Astrocyte (in vitro differentiated cells and primary cell): ENCODE measurements around the gene SMIM14. TPM values are rescaled to one million over a fixed set of nuclear protein-coding genes. Genes with fewer than 3 reads are reported as not detected.

Experiments
- DNase-seq: peaks from one replicate; pipeline ENCODE4 v3.0.0-alpha.2; 2010; ENCODE audit warnings: low read depth
- FAIRE-seq: peaks from 2 replicates; lab custom pipeline; 2011; peaks lifted over from hg19 to GRCh38; lab: Jason Lieb, UNC
- H2AFZ ChIP-seq: 2 replicates; pipeline ENCODE4 v1.6.0; 2012; ENCODE audit warnings: low read depth, low read length, inconsistent platforms
- H3K27ac ChIP-seq: 2 replicates; pipeline ENCODE4 v1.5.1; 2011; ENCODE audit warnings: low read depth, low read length, inconsistent platforms
- H3K27me3 ChIP-seq: 2 replicates; pipeline ENCODE4 v1.6.0; 2011; ENCODE audit warnings: low read length, inconsistent platforms; ENCODE audit not compliant: insufficient read depth
- H3K36me3 ChIP-seq: 2 replicates; pipeline ENCODE4 v1.5.1; 2011; ENCODE audit warnings: low read length, inconsistent platforms; ENCODE audit not compliant: insufficient read depth
- H3K4me1 ChIP-seq: 2 replicates; pipeline ENCODE4 v1.5.1; 2011; ENCODE audit warnings: low read length, inconsistent platforms; ENCODE audit not compliant: insufficient read depth
- H3K4me2 ChIP-seq: 2 replicates; pipeline ENCODE4 v1.6.0; 2012; ENCODE audit warnings: low read length, inconsistent platforms
- H3K4me3 ChIP-seq: 2 replicates; pipeline ENCODE4 v1.5.1; 2011; ENCODE audit warnings: low read depth, mild to moderate bottlenecking, low read length, inconsistent platforms; ENCODE audit not compliant: insufficient read depth
- H3K79me2 ChIP-seq: 2 replicates; pipeline ENCODE4 v1.6.0; 2012; ENCODE audit warnings: mild to moderate bottlenecking, low read length, inconsistent platforms; ENCODE audit not compliant: insufficient read depth
- H3K9ac ChIP-seq: 2 replicates; pipeline ENCODE4 v1.6.0; 2012; ENCODE audit warnings: mild to moderate bottlenecking, low read length, inconsistent platforms
- H3K9me3 ChIP-seq: 2 replicates; pipeline ENCODE4 v1.5.1; 2012; ENCODE audit warnings: low read depth, mild to moderate bottlenecking, low read length, inconsistent platforms; ENCODE audit not compliant: insufficient read depth
- H4K20me1 ChIP-seq: 2 replicates; pipeline ENCODE4 v1.6.0; 2012; ENCODE audit warnings: low read length, inconsistent platforms; ENCODE audit not compliant: insufficient read depth
- H3K27ac Mint-ChIP-seq: one replicate; pipeline ENCODE4 v1.8.0; 2021; ENCODE audit warnings: mild to moderate bottlenecking, mixed read lengths; ENCODE audit not compliant: unreplicated experiment
- H3K27me3 Mint-ChIP-seq: one replicate; pipeline ENCODE4 v1.8.0; 2021; ENCODE audit warnings: low read depth, mixed read lengths; ENCODE audit not compliant: unreplicated experiment
- H3K36me3 Mint-ChIP-seq: one replicate; pipeline ENCODE4 v1.8.0; 2021; ENCODE audit warnings: low read depth, mixed read lengths; ENCODE audit not compliant: unreplicated experiment
- H3K4me1 Mint-ChIP-seq: one replicate; pipeline ENCODE4 v1.8.0; 2021; ENCODE audit warnings: low read depth, mixed read lengths; ENCODE audit not compliant: unreplicated experiment
- H3K4me3 Mint-ChIP-seq: one replicate; pipeline ENCODE4 v1.8.0; 2021; ENCODE audit warnings: mild to moderate bottlenecking, moderate library complexity, mixed read lengths; ENCODE audit not compliant: unreplicated experiment
- H3K9me3 Mint-ChIP-seq: one replicate; pipeline ENCODE4 v1.8.0; 2021; ENCODE audit warnings: mild to moderate bottlenecking, mixed read lengths; ENCODE audit not compliant: unreplicated experiment
- EZH2 ChIP-seq: IDR thresholded peaks from 2 replicates; pipeline ENCODE4 v1.6.1; 2012; ENCODE audit warnings: mild to moderate bottlenecking, low read length, inconsistent platforms; ENCODE audit not compliant: insufficient read depth
- total RNA-seq: library from RNA; stranded (reverse); gene quantifications from 2 replicates; pipeline ENCODE4 v1.2.1, GENCODE V29; 2021
- TF ChIP-seq, protein P1 (sequence below): IDR thresholded peaks from 2 replicates; pipeline ENCODE4 v1.5.1; 2011; ENCODE audit warnings: low read depth, mild to moderate bottlenecking, inconsistent platforms, low read length, moderate library complexity; ENCODE audit not compliant: insufficient read depth

Gene SMIM14
- total RNA-seq, 1 donor from 2014 or later = 28.3 TPM

DNA sequence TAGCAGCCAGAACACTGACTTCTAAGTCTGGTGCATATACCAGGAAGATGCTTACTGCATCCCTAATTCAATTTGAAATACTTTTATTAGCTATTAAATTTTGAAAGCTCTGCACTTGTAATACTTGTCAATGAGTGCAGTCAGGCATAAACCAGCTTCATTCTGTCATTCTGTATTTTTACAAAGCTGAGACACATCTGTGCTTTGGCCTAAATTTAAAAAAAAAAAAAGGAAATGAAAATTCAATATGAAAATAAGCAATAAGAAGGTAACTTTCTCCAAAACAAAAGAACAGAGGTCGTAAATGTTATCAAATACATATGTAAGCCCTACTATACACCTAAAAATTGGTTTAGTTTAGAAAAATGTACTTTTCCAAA, 7.0 kb downstream of the SMIM14 start:
- Histone ChIP-seq H3K27me3 (no peaks in the 10 kb centered on the region), H4K20me1 (peaks cover 10% of the 10 kb centered on the region), H3K4me3 (no peak overlapping the region), H3K4me2 (no peak overlapping the region), H3K9me3 (no peaks in the 10 kb centered on the region), H2AFZ (no peak overlapping the region), H3K27ac (no peak overlapping the region), H3K79me2 (peaks cover 33% of the 10 kb centered on the region), H3K4me1 (peaks cover 5% of the 10 kb centered on the region), H3K36me3 (no peaks in the 10 kb centered on the region), H3K9ac (no peak overlapping the region)
- no peak for TF ChIP-seq EZH2
- TF ChIP-seq, protein P1, sequence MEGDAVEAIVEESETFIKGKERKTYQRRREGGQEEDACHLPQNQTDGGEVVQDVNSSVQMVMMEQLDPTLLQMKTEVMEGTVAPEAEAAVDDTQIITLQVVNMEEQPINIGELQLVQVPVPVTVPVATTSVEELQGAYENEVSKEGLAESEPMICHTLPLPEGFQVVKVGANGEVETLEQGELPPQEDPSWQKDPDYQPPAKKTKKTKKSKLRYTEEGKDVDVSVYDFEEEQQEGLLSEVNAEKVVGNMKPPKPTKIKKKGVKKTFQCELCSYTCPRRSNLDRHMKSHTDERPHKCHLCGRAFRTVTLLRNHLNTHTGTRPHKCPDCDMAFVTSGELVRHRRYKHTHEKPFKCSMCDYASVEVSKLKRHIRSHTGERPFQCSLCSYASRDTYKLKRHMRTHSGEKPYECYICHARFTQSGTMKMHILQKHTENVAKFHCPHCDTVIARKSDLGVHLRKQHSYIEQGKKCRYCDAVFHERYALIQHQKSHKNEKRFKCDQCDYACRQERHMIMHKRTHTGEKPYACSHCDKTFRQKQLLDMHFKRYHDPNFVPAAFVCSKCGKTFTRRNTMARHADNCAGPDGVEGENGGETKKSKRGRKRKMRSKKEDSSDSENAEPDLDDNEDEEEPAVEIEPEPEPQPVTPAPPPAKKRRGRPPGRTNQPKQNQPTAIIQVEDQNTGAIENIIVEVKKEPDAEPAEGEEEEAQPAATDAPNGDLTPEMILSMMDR = no peak
- FAIRE-seq (no peak), DNase-seq (no peak)
- Mint-ChIP-seq H3K27me3 (no peaks in the 10 kb centered on the region), H3K4me1 (peaks cover 11% of the 10 kb centered on the region), H3K9me3 (no peaks in the 10 kb centered on the region), H3K27ac (no peak overlapping the region), H3K36me3 (peaks cover 6% of the 10 kb centered on the region), H3K4me3 (no peak overlapping the region)

DNA sequence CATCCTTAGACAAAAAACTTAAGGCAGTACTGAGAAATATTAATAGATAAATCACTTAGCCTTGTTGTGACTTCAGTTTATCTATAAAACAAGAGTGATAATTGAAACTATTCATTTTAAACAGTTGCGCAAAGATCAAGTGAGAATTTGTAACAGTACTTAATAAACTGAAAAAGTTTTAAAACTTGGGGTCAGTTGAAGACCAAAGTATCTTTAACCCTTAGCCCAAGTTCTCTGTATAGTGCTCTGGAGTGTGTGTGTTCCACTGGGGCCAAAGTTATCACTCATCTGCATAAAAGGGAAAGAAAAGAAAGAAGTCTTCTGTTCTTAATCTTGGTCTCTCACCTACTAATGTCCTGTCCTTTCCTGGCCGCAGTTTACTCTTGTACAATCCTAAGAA, 11.3 kb downstream of the SMIM14 start:
- Histone ChIP-seq H3K27me3 (no peaks in the 10 kb centered on the region), H3K4me2 (no peak overlapping the region), H3K4me3 (no peak overlapping the region), H3K79me2 (peaks cover 8% of the 10 kb centered on the region), H3K36me3 (no peaks in the 10 kb centered on the region), H2AFZ (no peak overlapping the region), H3K9ac (no peak overlapping the region), H3K9me3 (no peaks in the 10 kb centered on the region), H4K20me1 (no peaks in the 10 kb centered on the region), H3K4me1 (peaks cover 7% of the 10 kb centered on the region), H3K27ac (no peak overlapping the region)
- Mint-ChIP-seq H3K4me3 (no peak overlapping the region), H3K4me1 (peaks cover 7% of the 10 kb centered on the region), H3K36me3 (peaks cover 7% of the 10 kb centered on the region), H3K27ac (no peak overlapping the region), H3K9me3 (no peaks in the 10 kb centered on the region), H3K27me3 (no peaks in the 10 kb centered on the region)
- DNase-seq (no peak), FAIRE-seq (no peak)
- TF ChIP-seq EZH2 = no peak
- TF ChIP-seq, protein P1 = no peak

DNA sequence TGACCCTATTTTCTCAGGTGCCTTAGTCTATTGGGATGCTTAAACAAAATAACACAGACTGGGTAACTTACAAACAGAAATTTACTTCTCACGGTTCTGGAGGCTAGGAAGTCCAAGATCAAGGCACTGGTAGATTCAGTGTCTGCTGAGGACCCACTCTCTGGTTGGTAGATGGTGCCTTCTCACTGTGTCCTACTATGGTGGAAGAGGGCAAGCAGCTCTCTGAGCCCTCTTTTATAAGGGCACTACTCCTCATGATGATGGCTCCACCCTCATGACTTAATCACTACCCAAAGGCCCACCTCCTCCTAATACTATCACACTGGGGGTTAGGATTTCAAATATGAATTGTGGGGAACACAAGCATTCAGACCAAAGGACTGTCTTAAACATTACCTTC, 11.8 kb downstream of the SMIM14 start:
- peaks cover 11% of the 10 kb centered on the region for H3K4me1 ChIP-seq
- H3K36me3 Mint-ChIP-seq = peaks cover 7% of the 10 kb centered on the region
- no peak overlapping the region for H3K4me3 ChIP-seq
- no peaks in the 10 kb centered on the region for H3K27me3 ChIP-seq
- H3K9me3 Mint-ChIP-seq = no peaks in the 10 kb centered on the region
- H3K4me2 ChIP-seq = no peak overlapping the region
- no peaks in the 10 kb centered on the region for H3K27me3 Mint-ChIP-seq
- FAIRE-seq (no peak), DNase-seq (no peak)
- peaks cover 8% of the 10 kb centered on the region for H3K79me2 ChIP-seq
- no peak overlapping the region for H3K9ac ChIP-seq
- no peak overlapping the region for H3K27ac Mint-ChIP-seq
- H3K4me1 Mint-ChIP-seq = peaks cover 7% of the 10 kb centered on the region
- TF ChIP-seq, protein P1 = no peak
- TF ChIP-seq EZH2 = no peak
- no peaks in the 10 kb centered on the region for H4K20me1 ChIP-seq
- H2AFZ ChIP-seq = no peak overlapping the region
- H3K36me3 ChIP-seq = no peaks in the 10 kb centered on the region
- no peaks in the 10 kb centered on the region for H3K9me3 ChIP-seq
- no peak overlapping the region for H3K4me3 Mint-ChIP-seq
- H3K27ac ChIP-seq = no peak overlapping the region
